HG03060 (cell line): ENCODE measurements around the gene CNPPD1.

ENCODE experiments used
- ATAC-seq: cut with Tn5 transposase; IDR thresholded peaks from one replicate; pipeline ENCODE4 v1.9.1; 2021; ENCODE audit warnings: low read depth, moderate number of reproducible peaks; ENCODE audit not compliant: unreplicated experiment

Gene CNPPD1

GRCh38 chr2:219181531-219181930 is 4.8 kb upstream of the CNPPD1 start:
- ATAC-seq: no peak

GRCh38 chr2:219180961-219181360 is 4.2 kb upstream of the CNPPD1 start:
- ATAC-seq: no peak

DNA sequence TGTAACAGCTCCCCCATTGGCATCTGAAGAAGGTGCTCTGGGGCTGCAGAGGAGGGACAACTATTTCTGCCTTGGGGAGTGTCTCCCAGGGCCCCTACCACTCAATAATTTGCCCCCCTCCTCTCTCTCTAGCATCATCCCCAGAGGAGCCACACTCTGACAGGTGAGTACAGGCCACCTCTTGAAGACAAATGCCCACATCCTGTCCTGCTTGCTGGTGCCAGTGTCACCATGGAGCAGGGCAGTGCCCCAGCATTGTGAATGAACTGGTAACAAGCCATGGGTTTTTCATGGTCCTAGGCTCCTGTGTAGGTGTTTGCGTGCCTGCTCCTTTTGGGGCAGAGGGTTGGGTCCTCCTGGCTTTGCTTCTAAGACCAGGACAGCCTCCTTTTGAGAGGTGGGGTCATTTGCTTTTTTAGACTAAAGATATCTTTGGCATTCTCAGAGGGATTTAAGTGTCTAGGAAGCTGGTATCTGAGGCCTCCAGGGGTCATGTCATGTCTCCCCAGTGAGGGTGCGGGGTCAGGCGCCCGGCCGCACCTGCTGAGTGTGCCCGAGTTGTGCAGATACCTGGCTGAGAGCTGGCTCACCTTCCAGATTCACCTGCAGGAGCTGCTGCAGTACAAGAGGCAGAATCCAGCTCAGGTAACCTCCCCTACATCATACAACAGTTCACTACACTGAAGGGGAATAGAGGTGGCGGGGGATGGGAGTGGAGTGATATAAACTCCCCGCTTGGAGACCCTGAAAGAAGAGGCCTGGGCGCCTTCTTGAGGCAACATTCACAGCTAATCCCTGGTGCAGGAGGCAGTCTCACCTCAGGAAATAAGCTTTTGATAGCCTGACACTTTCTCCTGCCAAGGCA is 3.1 kb upstream of the CNPPD1 start:
- ATAC-seq: no peak

DNA sequence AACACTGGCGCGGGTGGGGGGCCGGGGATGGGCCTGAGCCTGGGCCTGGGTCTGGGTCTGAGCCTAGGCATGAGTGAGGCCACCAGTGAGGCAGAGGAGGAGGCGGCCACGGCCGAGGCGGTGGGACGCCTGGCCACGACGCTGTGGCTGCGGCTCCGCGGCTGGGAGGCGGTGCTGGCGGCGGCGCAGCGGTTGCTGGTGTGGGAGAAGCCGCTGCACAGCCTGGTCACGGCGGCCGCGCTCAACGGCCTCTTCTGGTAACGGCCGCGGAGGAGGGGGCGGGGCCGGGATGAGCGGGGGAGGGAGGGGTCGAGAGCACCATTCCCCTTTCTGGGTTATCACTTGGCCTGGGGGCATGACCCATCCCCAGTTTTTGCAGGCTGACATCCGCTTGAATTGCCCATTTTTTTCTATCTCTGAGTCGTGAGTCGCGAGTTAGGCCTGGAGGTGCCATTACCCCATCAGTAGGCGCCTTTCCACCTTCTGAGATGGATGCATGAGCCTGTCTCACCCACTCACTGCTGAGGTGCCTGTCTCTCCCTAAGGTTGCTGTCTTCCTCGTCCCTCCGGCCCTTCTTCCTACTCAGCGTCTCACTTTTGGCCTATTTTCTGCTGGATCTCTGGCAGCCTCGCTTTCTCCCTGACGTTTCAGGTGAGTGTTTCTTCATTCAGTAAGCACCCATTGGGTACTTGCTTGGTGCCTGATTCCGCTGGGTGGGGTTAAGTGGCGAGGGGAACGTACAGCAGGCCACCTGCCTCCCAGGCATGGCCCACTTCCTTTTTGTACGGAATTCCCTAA is 1.9 kb upstream of the CNPPD1 start:
- no peak for ATAC-seq

DNA sequence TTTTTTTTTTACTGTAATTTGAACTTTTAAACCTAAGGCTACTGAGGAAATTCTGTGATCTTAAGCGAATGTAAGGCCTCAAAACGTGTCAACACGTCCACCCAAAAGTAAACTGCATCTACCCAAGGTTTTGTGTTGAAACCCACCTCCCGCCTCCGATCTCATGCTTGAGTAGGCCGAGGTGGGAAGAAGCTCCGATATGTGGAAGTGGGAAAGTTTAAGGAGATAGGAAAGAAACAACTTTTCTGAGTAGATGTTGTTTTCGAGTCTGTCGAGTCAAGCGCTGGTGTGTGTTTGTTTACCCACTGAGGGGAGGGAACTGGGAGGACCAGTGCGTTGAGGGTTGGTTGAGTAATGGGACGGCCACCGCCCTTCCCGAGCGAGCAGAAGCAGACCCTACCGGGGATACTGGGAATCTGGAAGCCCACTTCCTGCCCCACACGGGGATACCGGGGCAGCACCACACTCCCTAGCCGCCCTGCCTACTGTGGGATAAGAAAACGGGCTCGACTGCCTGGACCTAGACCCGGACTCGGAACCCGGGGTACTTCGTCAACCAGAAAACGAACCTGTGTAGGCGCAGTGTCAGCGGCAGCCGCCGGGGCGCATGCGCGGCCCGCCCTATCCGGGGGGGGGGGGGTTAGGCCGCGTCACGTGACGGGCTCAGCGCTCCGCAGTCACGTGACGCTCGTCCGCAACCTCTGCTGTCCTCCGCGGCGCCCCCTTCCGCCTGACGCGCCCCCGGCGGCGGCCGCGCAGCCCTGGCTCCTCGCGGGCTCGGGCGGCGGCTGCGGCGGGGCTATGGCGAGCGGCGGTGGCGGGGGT is 1.0 kb upstream of the CNPPD1 start, which contains the start of gene RETREG2:
TSS of gene RETREG2 (plus strand) at position 724 of the 825 bp plus-strand sequence. CDS start at position 802, 78 bp downstream.
- ATAC-seq: no peak

DNA sequence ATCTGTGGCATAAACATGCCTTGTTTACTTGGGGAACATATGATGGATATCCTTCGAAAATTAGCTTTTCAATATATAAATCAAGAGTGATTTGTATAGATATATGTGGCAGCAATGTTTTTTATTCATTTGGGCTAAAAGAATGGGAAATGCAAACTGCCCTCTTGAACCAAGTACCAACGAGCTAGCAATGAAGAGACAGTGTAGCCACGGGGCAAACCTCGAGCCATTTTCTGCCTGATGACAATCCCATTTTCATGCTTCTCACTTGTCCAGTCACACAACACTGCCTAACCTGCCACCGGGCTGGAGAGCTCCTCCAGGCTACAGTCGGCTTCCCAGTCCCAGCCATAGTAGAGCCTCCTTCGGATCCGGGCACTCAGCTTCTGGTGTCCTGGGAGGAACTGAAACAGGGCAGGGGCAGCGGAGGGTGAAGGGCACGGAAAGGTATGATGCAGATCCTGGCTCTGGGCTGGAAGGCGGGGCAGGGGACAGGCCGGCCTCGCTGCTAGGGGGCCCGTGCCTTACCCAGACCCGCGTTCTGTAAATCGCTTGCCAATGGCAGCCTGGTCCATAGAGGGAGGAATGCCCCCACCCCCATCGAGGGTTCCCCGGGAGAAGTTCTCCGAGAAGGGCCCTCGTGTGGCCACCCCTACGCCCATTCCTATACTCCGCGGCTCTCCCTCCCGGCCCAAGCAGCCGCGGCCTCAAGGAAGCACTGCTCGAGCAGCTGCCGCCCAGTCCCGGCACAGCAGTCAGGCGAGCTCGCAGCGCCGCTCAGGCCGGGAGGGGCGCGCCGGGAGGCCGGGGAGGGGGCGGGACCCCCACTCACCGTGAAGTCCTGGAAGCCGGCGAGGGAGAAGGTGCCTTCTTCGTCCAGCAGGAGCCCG is 552 bp downstream of the CNPPD1 start:
- peak; percentile 12 for ATAC-seq

- no peak for ATAC-seq
Measured at GRCh38 chr2:219175486-219175885, 1.2 kb downstream of the CNPPD1 start.

DNA sequence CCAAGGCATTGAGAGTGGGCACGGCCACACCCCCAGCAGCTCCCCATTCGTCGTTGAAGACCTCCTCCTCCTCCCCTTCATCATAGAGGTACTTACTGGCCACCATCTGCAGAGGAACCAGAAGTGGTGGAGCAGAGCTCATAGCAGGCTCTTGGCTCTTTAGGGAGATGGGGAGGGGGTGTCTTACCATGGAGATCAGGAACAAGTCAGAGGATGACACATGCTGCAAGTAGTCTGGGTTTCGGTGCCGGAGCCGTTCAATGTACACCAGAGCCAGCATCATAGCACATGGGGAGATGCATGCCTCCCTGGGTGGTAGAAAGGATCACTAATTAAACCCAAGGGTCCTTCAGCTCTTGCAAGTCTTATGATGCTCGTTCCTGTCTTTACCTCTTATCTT is 1.9 kb downstream of the CNPPD1 start:
- no peak for ATAC-seq

DNA sequence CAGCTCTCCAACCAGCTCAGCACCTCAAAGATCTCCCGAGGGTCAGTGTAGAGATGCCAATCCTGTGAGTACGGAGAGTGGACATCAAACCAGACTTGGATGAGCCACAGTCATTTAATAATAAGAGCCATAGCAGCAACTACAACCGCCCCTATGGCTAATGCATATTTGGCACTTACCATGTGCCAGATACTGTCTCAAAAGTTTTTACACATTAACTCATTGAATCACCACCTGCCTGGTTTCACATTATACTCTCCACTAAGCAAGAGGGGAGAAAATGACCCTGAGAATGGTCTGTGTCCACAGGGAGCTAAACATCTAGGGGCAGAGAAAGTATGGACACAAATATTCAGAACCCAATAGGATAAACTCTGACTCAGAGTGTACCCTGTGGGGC is 2.6 kb downstream of the CNPPD1 start:
- no peak for ATAC-seq

DNA sequence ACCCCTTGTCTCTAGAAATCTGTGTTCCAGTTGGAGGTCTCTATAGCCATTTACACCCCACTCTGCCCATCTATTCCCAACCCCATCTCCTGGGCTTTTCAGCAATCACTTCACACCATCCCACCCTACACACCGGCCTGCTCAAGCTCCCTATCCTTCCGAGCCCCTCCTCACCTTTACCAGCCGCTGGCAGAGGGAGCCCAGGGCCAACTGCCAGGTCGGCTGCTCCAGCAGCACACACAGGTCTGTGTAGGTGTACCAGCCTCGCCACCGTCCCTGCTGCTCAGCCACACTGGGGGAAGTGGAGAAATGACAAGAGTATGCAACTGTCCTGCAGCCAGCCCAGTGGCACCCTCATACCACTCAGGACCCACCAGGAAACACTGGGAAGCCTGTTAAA is 3.5 kb downstream of the CNPPD1 start:
- ATAC-seq: no peak

DNA sequence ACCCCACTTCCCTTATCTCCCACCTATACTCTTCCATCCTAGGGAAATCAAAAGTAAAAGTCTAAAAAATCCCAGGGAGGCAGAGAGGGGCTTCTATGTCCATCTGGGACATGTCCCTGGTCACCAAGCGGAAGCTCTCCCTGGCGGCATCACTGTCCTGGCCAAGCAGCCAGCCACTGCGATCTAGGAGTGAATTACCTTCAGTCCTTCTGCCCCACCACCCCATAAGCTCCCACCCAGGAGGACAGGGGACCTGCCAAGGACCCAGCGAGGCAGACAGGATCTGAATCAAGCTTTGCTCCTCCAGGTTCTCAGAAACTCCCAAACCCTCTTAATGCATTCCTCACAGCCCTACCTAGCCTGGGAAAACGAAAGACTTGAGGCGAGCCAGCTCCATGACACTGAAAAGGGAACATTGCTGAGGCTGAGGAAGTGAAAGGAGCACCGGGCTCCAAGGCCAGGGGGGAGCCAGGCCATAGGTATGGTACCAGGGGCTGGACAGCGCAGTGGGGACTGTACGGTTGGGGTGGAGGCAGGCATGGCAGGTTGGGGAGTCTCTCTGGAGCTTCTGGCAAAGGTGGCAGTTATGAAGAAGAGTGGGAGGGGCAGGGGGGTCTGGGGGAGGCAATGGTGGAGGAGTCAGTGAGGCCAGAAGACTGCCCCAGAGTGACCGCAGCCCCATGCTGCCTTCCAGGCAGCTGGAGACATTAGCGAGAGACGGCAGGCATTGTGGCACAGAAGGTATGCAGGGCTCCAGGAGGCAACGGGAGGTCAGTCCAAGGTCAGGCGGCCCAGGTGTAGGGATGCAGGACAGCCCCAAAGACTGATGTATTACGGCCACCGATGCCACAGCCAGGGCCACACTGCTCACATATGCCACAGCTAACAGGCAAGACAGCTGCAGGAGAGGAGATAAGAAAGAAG is 4.2 kb downstream of the CNPPD1 start:
- ATAC-seq: no peak

- no peak for ATAC-seq
Measured at GRCh38 chr2:219171231-219171651, 5.5 kb downstream of the CNPPD1 start.

GRCh38 chr2:219169930-219170654 is 6.6 kb downstream of the CNPPD1 start, which contains the start of gene SLC23A3:
Gene SLC23A3 (minus strand): TSS chr2:219170029. CDS start chr2:219169984, 45 bp downstream.
- no peak for ATAC-seq

GRCh38 chr2:219168932-219169331 is 7.8 kb downstream of the CNPPD1 start:
- ATAC-seq: no peak

DNA sequence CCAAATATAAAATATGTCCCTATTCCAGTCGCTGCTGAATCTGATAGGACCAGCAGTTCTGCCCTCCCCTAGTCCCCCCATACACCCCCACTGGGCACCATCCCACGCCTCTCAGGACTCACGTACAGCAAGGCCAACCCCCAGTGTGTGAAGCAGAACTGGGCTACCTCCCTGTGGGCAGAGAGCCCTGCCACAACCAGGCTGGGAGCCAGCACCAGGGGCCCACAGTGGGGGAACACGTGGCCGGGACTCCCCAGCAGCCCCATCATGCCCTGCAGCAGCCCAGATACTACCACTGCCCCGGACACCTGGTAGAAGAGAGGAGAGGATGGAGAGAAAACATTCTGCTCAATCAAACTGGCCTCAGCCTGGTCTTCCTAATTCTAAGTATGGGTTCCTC is 8.2 kb downstream of the CNPPD1 start:
- ATAC-seq: no peak

GRCh38 chr2:219167997-219168396 is 8.7 kb downstream of the CNPPD1 start:
- ATAC-seq: no peak

DNA sequence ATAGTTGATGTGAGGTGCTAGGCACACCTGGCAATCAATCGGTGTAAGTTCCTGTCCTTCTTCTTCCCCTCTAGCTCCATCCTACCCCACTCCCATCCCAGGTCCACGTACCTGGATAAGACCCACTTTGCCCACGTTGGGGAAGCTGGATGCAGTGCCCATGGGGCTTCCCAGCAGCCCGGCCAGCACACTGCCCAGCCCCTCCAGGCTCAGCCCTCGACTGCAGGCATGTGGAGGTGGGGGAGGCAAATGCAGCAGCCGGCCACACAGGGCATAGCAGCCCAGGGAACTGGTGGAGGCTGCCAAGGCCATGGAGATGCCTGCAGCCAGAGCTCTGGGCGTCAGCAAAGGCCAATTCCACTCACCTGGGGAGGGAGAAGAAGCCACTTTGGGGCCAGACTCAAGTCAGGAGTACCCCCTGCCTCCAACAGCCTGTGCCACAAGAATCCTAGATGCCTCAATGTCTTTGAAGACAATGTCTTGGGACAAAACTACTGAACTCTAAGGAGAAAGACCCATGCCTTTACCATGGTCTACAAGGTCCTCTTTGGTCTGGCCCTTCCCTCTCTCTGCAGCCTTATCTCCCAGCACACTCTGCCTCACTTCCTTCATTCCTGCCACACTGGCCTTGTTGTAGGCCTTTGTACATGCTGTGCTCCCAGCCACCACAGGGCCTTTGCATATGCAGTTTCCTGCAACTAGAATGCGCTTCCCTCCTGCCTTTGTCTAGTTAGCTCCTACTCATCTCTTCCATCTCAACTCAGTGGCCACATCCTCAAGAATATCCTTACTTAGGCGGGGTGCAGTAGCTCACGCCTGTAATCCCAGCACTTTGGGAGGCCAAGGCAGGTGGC is 11.4 kb downstream of the CNPPD1 start:
- ATAC-seq: no peak
